ENCODE data around the gene TARDBP. TPM values are rescaled to one million over a fixed set of nuclear protein-coding genes. Genes with fewer than 3 reads are reported as not detected.
"Not testable (repeated sequence)": the region's sequence is repeated elsewhere in the genome, so short reads cannot be mapped to it uniquely, and the experiment has no call there.

TARDBP gene
- total RNA-seq, 1 experiment from 2014 or later = 207 TPM

- H3K14ac ChIP-seq (ENCODE audit: insufficient read depth, low read length); H3K4ac ChIP-seq (ENCODE audit: low read depth, low read length); H3K18ac ChIP-seq (ENCODE audit: insufficient read length, low read depth, low read length); H3K23ac ChIP-seq (ENCODE audit: insufficient read length, low read depth, low read length); H2BK5ac ChIP-seq (ENCODE audit: insufficient read length, low read length); H3K27me3 Mint-ChIP-seq (ENCODE audit: low read depth); H4K20me1 ChIP-seq (ENCODE audit: control insufficient read depth, insufficient read depth, insufficient read length); H3K4me1 Mint-ChIP-seq; H3K9ac ChIP-seq (ENCODE audit: extremely low read depth, insufficient read length, low read length); H2AFZ ChIP-seq (ENCODE audit: low read length); H3T11ph ChIP-seq (ENCODE audit: low read length); H3K4me3 Mint-ChIP-seq; H3K79me2 ChIP-seq (ENCODE audit: insufficient read depth, low read length); H3K23me2 ChIP-seq (ENCODE audit: insufficient read length, low read depth, low read length, poor library complexity, severe bottlenecking); H3K27ac Mint-ChIP-seq; H2BK15ac ChIP-seq (ENCODE audit: low read depth, low read length); H3K27ac ChIP-seq (ENCODE audit: insufficient read length, low read depth, low read length); H4K91ac ChIP-seq (ENCODE audit: insufficient read length, low read depth, low read length); H3K9me3 Mint-ChIP-seq; H2AK5ac ChIP-seq (ENCODE audit: insufficient read length, low read length); H2BK20ac ChIP-seq (ENCODE audit: low read depth, low read length, poor library complexity, severe bottlenecking); H3K4me1 ChIP-seq (ENCODE audit: insufficient read depth, low read length); H4K8ac ChIP-seq (replicated peaks; ENCODE audit: insufficient read length, low read depth, low read length); H3K4me2 ChIP-seq (ENCODE audit: insufficient read depth, insufficient read length, low read length); H3K79me1 ChIP-seq (ENCODE audit: insufficient read depth, low read depth, low read length, poor library complexity, severe bottlenecking); H4K5ac ChIP-seq (ENCODE audit: insufficient read length, low read depth, low read length); H3K56ac ChIP-seq (ENCODE audit: insufficient read length, low read depth, low read length); H3K27me3 ChIP-seq (ENCODE audit: insufficient read depth, low read length); H2BK120ac ChIP-seq (ENCODE audit: low read depth, low read length, poor library complexity, severe bottlenecking); DNase-seq; H2BK12ac ChIP-seq (ENCODE audit: insufficient read length, low read depth, low read length); H3K9me3 ChIP-seq (ENCODE audit: control insufficient read depth, low read depth, low read length): not testable (repeated sequence)
- no CpG with 5 or more reads among the region's 18 CpGs for WGBS (ENCODE audit: extremely low coverage, insufficient read length, low lambda C conversion rate)
- peaks cover 36 to 66% (median 45%) of the 10 kb centered on the region in 3 experiments for H3K36me3 Mint-ChIP-seq (ENCODE audit: insufficient read depth in 1 of 3, low read depth in 3 of 3)
- TF ChIP-seq, protein P1, sequence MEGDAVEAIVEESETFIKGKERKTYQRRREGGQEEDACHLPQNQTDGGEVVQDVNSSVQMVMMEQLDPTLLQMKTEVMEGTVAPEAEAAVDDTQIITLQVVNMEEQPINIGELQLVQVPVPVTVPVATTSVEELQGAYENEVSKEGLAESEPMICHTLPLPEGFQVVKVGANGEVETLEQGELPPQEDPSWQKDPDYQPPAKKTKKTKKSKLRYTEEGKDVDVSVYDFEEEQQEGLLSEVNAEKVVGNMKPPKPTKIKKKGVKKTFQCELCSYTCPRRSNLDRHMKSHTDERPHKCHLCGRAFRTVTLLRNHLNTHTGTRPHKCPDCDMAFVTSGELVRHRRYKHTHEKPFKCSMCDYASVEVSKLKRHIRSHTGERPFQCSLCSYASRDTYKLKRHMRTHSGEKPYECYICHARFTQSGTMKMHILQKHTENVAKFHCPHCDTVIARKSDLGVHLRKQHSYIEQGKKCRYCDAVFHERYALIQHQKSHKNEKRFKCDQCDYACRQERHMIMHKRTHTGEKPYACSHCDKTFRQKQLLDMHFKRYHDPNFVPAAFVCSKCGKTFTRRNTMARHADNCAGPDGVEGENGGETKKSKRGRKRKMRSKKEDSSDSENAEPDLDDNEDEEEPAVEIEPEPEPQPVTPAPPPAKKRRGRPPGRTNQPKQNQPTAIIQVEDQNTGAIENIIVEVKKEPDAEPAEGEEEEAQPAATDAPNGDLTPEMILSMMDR (conservative IDR thresholded peaks at IDR 0.05) = peak; percentile 49; the same call in 2 of the 3 replicates
Observed at GRCh38 chr1:11063937-11064537, 51.6 kb downstream of the TARDBP start.

All from H9 (cell line).